H1 (cell line): Measurements from ENCODE around the gene PDXDC1. TPM values are rescaled to one million over a fixed set of nuclear protein-coding genes. Genes with fewer than 3 reads are reported as not detected.
"Not testable (repeated sequence)": the region's sequence is repeated elsewhere in the genome, so short reads cannot be mapped to it uniquely, and the experiment has no call there.

Experiments used
- CTCF ChIA-PET: fragments of 300-600 bp; sonication (Branson Sonifier 250); formaldehyde crosslinking; loops from one replicate; lab custom pipeline; 2021; ENCODE audit not compliant: partially characterized antibody; lab: Charles Lee
- POLR2A ChIA-PET: fragments of 300-600 bp; sonication (Branson Sonifier 250); formaldehyde crosslinking; loops from one replicate; lab custom pipeline; 2021; ENCODE audit warnings: inconsistent platforms; ENCODE audit not compliant: partially characterized antibody; lab: Charles Lee
- DNase-seq, 2 experiments: peaks; one replicate each; pipeline versions ENCODE4 v3.0.0 to v3.0.0-alpha.2; 2010 to 2022; ENCODE audit warnings: low spot score in 2 of 2, low read depth in 1 of 2, mixed read lengths in 1 of 2
- FAIRE-seq: peaks from 2 replicates; lab custom pipeline; 2011; peaks lifted over from hg19 to GRCh38; lab: Jason Lieb, UNC
- H2AFZ ChIP-seq: 2 replicates; pipeline ENCODE4 v1.8.1; 2012; ENCODE audit warnings: low read length, inconsistent platforms
- H2AK5ac ChIP-seq: 2 replicates; pipeline ENCODE4 v1.6.1; 2013; ENCODE audit warnings: low read depth, low read length
- H2BK120ac ChIP-seq: replicated peaks from 2 replicates; pipeline ENCODE3; 2013; ENCODE audit warnings: low read depth, low read length, inconsistent platforms
- H2BK12ac ChIP-seq: 2 replicates; pipeline ENCODE4 v1.6.1; 2013; ENCODE audit warnings: low read depth, low read length
- H2BK15ac ChIP-seq: 2 replicates; pipeline ENCODE4 v1.6.1; 2013; ENCODE audit warnings: low read length
- H2BK20ac ChIP-seq: 2 replicates; pipeline ENCODE4 v1.6.1; 2013; ENCODE audit warnings: low read length
- H2BK5ac ChIP-seq: 2 replicates; pipeline ENCODE4 v1.6.1; 2013; ENCODE audit warnings: low read depth, low read length
- H3K14ac ChIP-seq: 2 replicates; pipeline ENCODE4 v1.6.1; 2013; ENCODE audit warnings: inconsistent platforms; ENCODE audit not compliant: insufficient read length
- H3K18ac ChIP-seq: 2 replicates; pipeline ENCODE4 v1.6.1; 2013; ENCODE audit warnings: low read length; ENCODE audit errors: extremely low read depth
- H3K23ac ChIP-seq: 2 replicates; pipeline ENCODE4 v1.6.1; 2013; ENCODE audit warnings: inconsistent platforms; ENCODE audit not compliant: insufficient read length
- H3K23me2 ChIP-seq: 2 replicates; pipeline ENCODE4 v1.6.1; 2013; ENCODE audit warnings: low read depth, low read length
- H3K27ac ChIP-seq: 2 replicates; pipeline ENCODE4 v1.6.1; 2011; ENCODE audit warnings: low read depth, low read length, inconsistent platforms
- H3K27me3 ChIP-seq, 4 experiments: replicated peaks in 1 of 4; 1 replicate in 1 of 4; 2 replicates in 3 of 4; pipeline versions ENCODE4 v1.6.1 to v1.8.1; 2011 to 2013; ENCODE audit warnings: low read length in 3 of 4, mild to moderate bottlenecking in 3 of 4, inconsistent platforms in 2 of 4, mixed read lengths in 2 of 4, moderate library complexity in 1 of 4; ENCODE audit not compliant: control insufficient read depth in 3 of 4, insufficient read depth in 3 of 4; ENCODE audit errors: extremely low read depth in 1 of 4
- H3K36me3 ChIP-seq, 4 experiments: 2 replicates each; pipeline versions ENCODE4 v1.6.1 to v1.8.1; 2011 to 2013; ENCODE audit warnings: mild to moderate bottlenecking in 4 of 4, low read length in 3 of 4, moderate library complexity in 2 of 4, control low read depth in 1 of 4, inconsistent platforms in 1 of 4; ENCODE audit not compliant: insufficient read depth in 4 of 4, control insufficient read depth in 2 of 4
- H3K4ac ChIP-seq: replicated peaks from 2 replicates; pipeline ENCODE3; 2013; ENCODE audit warnings: low read length, low read depth, mixed read lengths, inconsistent platforms; ENCODE audit not compliant: insufficient read length
- H3K4me1 ChIP-seq, 4 experiments: replicated peaks in 1 of 4; 1 replicate in 1 of 4; 2 replicates in 3 of 4; pipeline versions ENCODE4 v1.6.1 to v1.8.1; 2011 to 2013; ENCODE audit warnings: low read length in 3 of 4, inconsistent platforms in 2 of 4, mixed read lengths in 1 of 4; ENCODE audit not compliant: insufficient read depth in 4 of 4, control insufficient read depth in 3 of 4
- H3K4me2 ChIP-seq, 2 experiments: 2 replicates each; pipeline versions ENCODE4 v1.6.1 to v1.8.1; 2011 to 2013; ENCODE audit warnings: low read depth in 2 of 2, low read length in 2 of 2, control low read depth in 1 of 2, inconsistent platforms in 1 of 2, mild to moderate bottlenecking in 1 of 2; ENCODE audit not compliant: insufficient read depth in 1 of 2
- H3K4me3 ChIP-seq, 4 experiments: fragments of 200-600, 300-600 bp in 1 of 4; sonication (generic), shearing (Covaris generic), sonication (Bioruptor Twin) in 1 of 4; 2 replicates each; pipeline versions ENCODE4 v1.5.1 to v1.8.1; 2011 to 2016; ENCODE audit warnings: low read length in 4 of 4, low read depth in 3 of 4, control low read depth in 2 of 4, inconsistent platforms in 2 of 4, mild to moderate bottlenecking in 2 of 4, mixed read lengths in 1 of 4, moderate library complexity in 1 of 4; ENCODE audit not compliant: insufficient read depth in 2 of 4; ENCODE audit errors: extremely low read depth in 1 of 4
- H3K56ac ChIP-seq: replicated peaks from 2 replicates; pipeline ENCODE3; 2013; ENCODE audit warnings: low read depth, mild to moderate bottlenecking, mixed read lengths, low read length, inconsistent platforms; ENCODE audit not compliant: insufficient read length
- H3K79me1 ChIP-seq: 2 replicates; pipeline ENCODE4 v1.6.1; 2013; ENCODE audit warnings: low read depth, low read length, control low read depth
- H3K79me2 ChIP-seq, 2 experiments: 2 replicates each; pipeline versions ENCODE4 v1.6.1 to v1.8.1; 2012 to 2013; ENCODE audit warnings: low read length in 2 of 2, mild to moderate bottlenecking in 2 of 2, inconsistent platforms in 1 of 2; ENCODE audit not compliant: insufficient read depth in 2 of 2, control insufficient read depth in 1 of 2
- H3K9ac ChIP-seq, 4 experiments: replicated peaks in 1 of 4; 1 replicate in 1 of 4; 2 replicates in 3 of 4; pipeline versions ENCODE4 v1.6.1 to v1.8.1; 2011 to 2013; ENCODE audit warnings: low read depth in 3 of 4, low read length in 3 of 4, control low read depth in 2 of 4, mild to moderate bottlenecking in 2 of 4, moderate library complexity in 2 of 4, inconsistent platforms in 1 of 4; ENCODE audit errors: extremely low read depth in 1 of 4
- H3K9me3 ChIP-seq, 2 experiments: 2 replicates each; pipeline versions ENCODE4 v1.6.1 to v1.8.1; 2012 to 2013; ENCODE audit warnings: mild to moderate bottlenecking in 2 of 2, moderate library complexity in 2 of 2, control low read depth in 1 of 2, inconsistent platforms in 1 of 2, low read depth in 1 of 2, low read length in 1 of 2, mixed read lengths in 1 of 2; ENCODE audit not compliant: insufficient read depth in 2 of 2
- H4K20me1 ChIP-seq, 2 experiments: replicated peaks in 1 of 2; 2 replicates each; pipeline versions ENCODE3 to v1.8.1; 2011 to 2013; ENCODE audit warnings: inconsistent platforms in 2 of 2, low read length in 2 of 2, mild to moderate bottlenecking in 1 of 2; ENCODE audit not compliant: insufficient read depth in 2 of 2, control insufficient read depth in 1 of 2
- H4K5ac ChIP-seq: 2 replicates; pipeline ENCODE4 v1.6.1; 2013; ENCODE audit warnings: low read length, low read depth, mixed read lengths, inconsistent platforms; ENCODE audit not compliant: insufficient read length
- H4K8ac ChIP-seq: 2 replicates; pipeline ENCODE4 v1.8.0; 2013; ENCODE audit warnings: mild to moderate bottlenecking, moderate library complexity, low read length, inconsistent platforms; ENCODE audit not compliant: insufficient read depth; ENCODE audit errors: extremely low read depth
- H4K91ac ChIP-seq: replicated peaks from 2 replicates; pipeline ENCODE3; 2013; ENCODE audit warnings: low read length, mixed read lengths, inconsistent platforms; ENCODE audit not compliant: insufficient read length
- WGBS, 2 experiments: shearing (Covaris generic) in 1 of 2; methylation state at CpG; one replicate each; pipeline versions ENCODE4 v1.1.6 to v1.1.7; 2013 to 2015; ENCODE audit warnings: low lambda C conversion rate in 2 of 2, mixed read lengths in 2 of 2, inconsistent platforms in 1 of 2, low coverage in 1 of 2, missing lambda C conversion rate in 1 of 2; ENCODE audit not compliant: insufficient replicate concordance in 2 of 2, insufficient coverage in 1 of 2, insufficient read length in 1 of 2; ENCODE audit errors: extremely low coverage in 1 of 2, missing lambda C conversion rate in 1 of 2; 5-methylcytosine and 5-hydroxymethylcytosine counted together
- polyA plus RNA-seq, 7 experiments: library from polyadenylated mRNA; depleted of rRNA in 3 of 7; stranded (reverse) in 5 of 7; unstranded in 2 of 7; fragments of >200 nt in 5 of 7; fragments of 200-250 nt in 2 of 7; gene quantifications; 1 replicate in 5 of 7; 2 replicates in 1 of 7; 4 replicates in 1 of 7; pipeline versions ENCODE4 v1.2.1 to v1.2.3, GENCODE V29; 2011 to 2013; ENCODE audit warnings: missing spikeins in 2 of 7, mixed read lengths in 2 of 7
- total RNA-seq: library from RNA; stranded (reverse); fragmentation: NEBNext Ultra II Directional; extraction: Animal tissue kit (Norgen Biotek cat#: 25700); gene quantifications from 2 replicates; pipeline ENCODE4 v1.2.1, GENCODE V29; 2021

PDXDC1 gene
- total and polyA plus RNA-seq, 2 of the 8 experiments (the other 6 are each of a cell fraction or from before 2014, with no cell fraction given) = 56.6 to 118 TPM

DNA sequence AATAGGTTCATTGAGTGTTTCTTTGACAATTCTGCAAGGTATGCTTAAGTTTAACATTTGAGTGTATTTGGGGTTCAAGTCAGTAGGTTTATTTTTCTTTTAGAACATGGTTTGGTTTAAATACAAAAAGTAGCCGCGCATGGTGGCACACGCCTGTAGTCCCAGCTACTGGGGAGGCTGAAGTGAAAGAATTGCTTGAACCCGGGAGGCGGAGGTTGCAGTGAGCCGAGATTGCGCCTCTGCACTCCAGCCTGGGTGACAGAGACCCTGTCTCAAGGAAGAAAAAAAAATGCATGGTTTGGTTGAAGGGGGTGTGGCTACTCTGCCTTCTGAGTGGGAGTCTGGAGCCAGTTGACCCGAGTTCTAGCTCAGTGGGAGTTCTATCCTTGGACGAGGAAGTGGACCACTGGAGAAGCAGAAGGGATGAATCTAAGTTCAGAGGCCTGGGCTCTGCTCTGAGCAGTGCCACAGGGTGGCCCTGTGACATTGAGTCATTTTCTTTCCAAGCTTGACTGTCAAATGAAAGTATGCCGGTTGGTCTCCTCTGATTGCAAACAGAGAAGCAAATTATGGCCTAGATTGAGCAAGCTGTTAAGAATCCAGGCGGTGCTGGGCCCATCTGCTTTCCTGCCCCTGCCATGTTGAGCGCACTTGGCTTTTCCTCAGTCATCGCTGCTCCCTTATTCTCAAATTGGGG lies 48.7 kb downstream of the PDXDC1 start:
- H2AFZ ChIP-seq, H3K79me1 ChIP-seq, H4K20me1 ChIP-seq, H3K79me2 ChIP-seq, H2BK120ac ChIP-seq, H3K4ac ChIP-seq, H4K91ac ChIP-seq, H3K9me3 ChIP-seq, H2BK12ac ChIP-seq, H2BK5ac ChIP-seq, H2BK20ac ChIP-seq, H3K9ac ChIP-seq, H4K5ac ChIP-seq, H2AK5ac ChIP-seq, FAIRE-seq, H2BK15ac ChIP-seq, POLR2A ChIA-PET, CTCF ChIA-PET, H3K14ac ChIP-seq, H3K27me3 ChIP-seq, H3K23ac ChIP-seq, H3K4me2 ChIP-seq, H3K4me3 ChIP-seq, H3K23me2 ChIP-seq, H3K27ac ChIP-seq, H3K56ac ChIP-seq, H4K8ac ChIP-seq, DNase-seq, H3K4me1 ChIP-seq, H3K18ac ChIP-seq: not testable (repeated sequence)
- peaks cover 0 to 29% (median 10%) of the 10 kb centered on the region in 4 experiments; a peak in 5 of 8 replicates for H3K36me3 ChIP-seq
- WGBS, 2 experiments = 92% methylated on average over 13 of the region's 13 CpGs; no CpG with 5 or more reads in 1 of the 2 experiments

DNA sequence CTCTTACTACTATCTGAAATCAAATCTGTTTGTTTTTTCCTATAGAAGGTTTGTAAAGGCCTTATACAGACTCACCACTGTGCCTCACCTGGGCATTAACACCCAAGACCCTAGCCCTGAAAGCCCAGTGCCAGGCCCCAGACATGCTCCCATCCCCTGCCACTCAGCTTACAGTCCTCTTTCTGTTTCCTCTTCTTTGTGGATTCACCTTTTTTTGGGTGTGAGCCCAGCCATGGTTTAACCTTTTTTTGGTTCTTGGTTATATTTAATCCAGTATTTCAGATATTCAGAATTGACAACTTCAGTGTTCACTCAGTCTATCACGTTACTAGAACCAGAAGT lies 50.0 kb downstream of the PDXDC1 start:
- H2AFZ ChIP-seq, H4K5ac ChIP-seq, H3K4me1 ChIP-seq, H3K4me3 ChIP-seq, H3K56ac ChIP-seq, H3K27ac ChIP-seq, H4K20me1 ChIP-seq, H4K91ac ChIP-seq, H3K4ac ChIP-seq, DNase-seq, H2BK15ac ChIP-seq, H2AK5ac ChIP-seq, H2BK120ac ChIP-seq, H3K27me3 ChIP-seq, H4K8ac ChIP-seq, H3K14ac ChIP-seq, H3K18ac ChIP-seq, CTCF ChIA-PET, H2BK20ac ChIP-seq, H3K4me2 ChIP-seq, H3K23ac ChIP-seq, H2BK12ac ChIP-seq, FAIRE-seq, H3K9me3 ChIP-seq, H3K79me1 ChIP-seq, H2BK5ac ChIP-seq, POLR2A ChIA-PET, H3K9ac ChIP-seq, H3K79me2 ChIP-seq, H3K23me2 ChIP-seq: not testable (repeated sequence)
- H3K36me3 ChIP-seq = peaks cover 0 to 19% (median 7%) of the 10 kb centered on the region in 4 experiments; a peak in 5 of 8 replicates
- 83% methylated on average over 1 of the region's 1 CpG; no CpG with 5 or more reads in 1 of the 2 experiments for WGBS, 2 experiments
